HK-2 (cell line): ENCODE results near the gene PDZD8.

Experiments
- DNase-seq: peaks from one replicate; pipeline ENCODE4 v3.0.0-alpha.2; 2018; ENCODE audit not compliant: unreplicated experiment

The PDZD8 gene

GRCh38 chr10:117375360-117376178 lies at the start of gene PDZD8:
PDZD8 (minus strand) TSS chr10:117375440; CDS start chr10:117375227, 213 bp downstream.
- DNase-seq, result peak; percentile 95

GRCh38 chr10:117424171-117424570 lies 48.9 kb upstream of the PDZD8 start:
- no peak for DNase-seq

- DNase-seq, result no peak
Observed at GRCh38 chr10:117421985-117422384, 46.7 kb upstream of the PDZD8 start.

GRCh38 chr10:117420768-117421167 lies 45.5 kb upstream of the PDZD8 start:
- no peak for DNase-seq

- no peak for DNase-seq
Observed at GRCh38 chr10:117419921-117420320, 44.7 kb upstream of the PDZD8 start.

GRCh38 chr10:117419159-117419558 lies 43.9 kb upstream of the PDZD8 start:
- DNase-seq, result no peak

- no peak for DNase-seq
Observed at GRCh38 chr10:117418121-117418520, 42.9 kb upstream of the PDZD8 start.

GRCh38 chr10:117417196-117417595 lies 42.0 kb upstream of the PDZD8 start:
- no peak for DNase-seq

- no peak for DNase-seq
Observed at GRCh38 chr10:117413928-117414618, 38.8 kb upstream of the PDZD8 start.

- DNase-seq, result no peak
Observed at GRCh38 chr10:117412469-117413010, 37.3 kb upstream of the PDZD8 start.

GRCh38 chr10:117411479-117412399 lies 36.5 kb upstream of the PDZD8 start:
- no peak for DNase-seq

- DNase-seq, result no peak
Observed at GRCh38 chr10:117410557-117410956, 35.3 kb upstream of the PDZD8 start.

- no peak for DNase-seq
Observed at GRCh38 chr10:117409549-117410305, 34.5 kb upstream of the PDZD8 start.

- no peak for DNase-seq
Observed at GRCh38 chr10:117408436-117409384, 33.5 kb upstream of the PDZD8 start.

GRCh38 chr10:117405730-117406129 lies 30.5 kb upstream of the PDZD8 start:
- DNase-seq, result no peak

GRCh38 chr10:117400329-117400728 lies 25.1 kb upstream of the PDZD8 start:
- no peak for DNase-seq

- no peak for DNase-seq
Observed at GRCh38 chr10:117399341-117400196, 24.3 kb upstream of the PDZD8 start.

- DNase-seq, result no peak
Observed at GRCh38 chr10:117398029-117398428, 22.8 kb upstream of the PDZD8 start.
